Dedifferentiated amniotic fluid mesenchymal stem cell (primary cell): Measurements from ENCODE around the gene PTPRG.

ENCODE experiments used
- DNase-seq: peaks from one replicate; pipeline ENCODE4 v3.0.0-alpha.2; 2016; ENCODE audit errors: extremely low spot score

Gene PTPRG

GRCh38 chr3:62228467-62228866 is 667.1 kb downstream of the PTPRG start:
- DNase-seq, result no peak

- DNase-seq, result no peak
Measured at GRCh38 chr3:62229211-62229610, 667.8 kb downstream of the PTPRG start.

- no peak for DNase-seq
Measured at GRCh38 chr3:62229908-62230307, 668.5 kb downstream of the PTPRG start.

- no peak for DNase-seq
Measured at GRCh38 chr3:62233065-62233464, 671.7 kb downstream of the PTPRG start.

GRCh38 chr3:62236016-62236415 is 674.6 kb downstream of the PTPRG start:
- DNase-seq, result no peak

GRCh38 chr3:62237286-62237948 is 676.0 kb downstream of the PTPRG start:
- no peak for DNase-seq

GRCh38 chr3:62238003-62238402 is 676.6 kb downstream of the PTPRG start:
- no peak for DNase-seq

GRCh38 chr3:62238431-62238830 is 677.1 kb downstream of the PTPRG start:
- DNase-seq, result no peak

GRCh38 chr3:62241279-62241678 is 679.9 kb downstream of the PTPRG start:
- DNase-seq, result no peak

GRCh38 chr3:62242831-62243509 is 681.6 kb downstream of the PTPRG start:
- DNase-seq, result no peak

- no peak for DNase-seq
Measured at GRCh38 chr3:62246094-62246493, 684.7 kb downstream of the PTPRG start.

- DNase-seq, result no peak
Measured at GRCh38 chr3:62246985-62247384, 685.6 kb downstream of the PTPRG start.

GRCh38 chr3:62248734-62249483 is 687.5 kb downstream of the PTPRG start:
- DNase-seq, result no peak

- no peak for DNase-seq
Measured at GRCh38 chr3:62249484-62249776, 688.1 kb downstream of the PTPRG start.

- no peak for DNase-seq
Measured at GRCh38 chr3:62249855-62250543, 688.6 kb downstream of the PTPRG start.

GRCh38 chr3:62252438-62253157 is 691.2 kb downstream of the PTPRG start:
- DNase-seq, result no peak

- no peak for DNase-seq
Measured at GRCh38 chr3:62253971-62254370, 692.6 kb downstream of the PTPRG start.

GRCh38 chr3:62255758-62256157 is 694.4 kb downstream of the PTPRG start:
- DNase-seq, result no peak

GRCh38 chr3:62259924-62260323 is 698.6 kb downstream of the PTPRG start:
- DNase-seq, result no peak

- DNase-seq, result no peak
Measured at GRCh38 chr3:62260655-62261054, 699.3 kb downstream of the PTPRG start.

- no peak for DNase-seq
Measured at GRCh38 chr3:62261121-62261520, 699.8 kb downstream of the PTPRG start.

GRCh38 chr3:62261736-62262135 is 700.4 kb downstream of the PTPRG start:
- DNase-seq, result no peak
